Activated CD4-positive, alpha-beta T cell treated with anti-CD3 and anti-CD28 coated beads for 4 hours (primary cell): ENCODE measurements around the gene IFIT5.
"Not testable (repeated sequence)": the region's sequence is repeated elsewhere in the genome, so short reads cannot be mapped to it uniquely, and the experiment has no call there.

Source experiments
- DNase-seq, 2 donors: peaks; one replicate each; pipeline ENCODE4 v3.0.0-alpha.2; 2020

The IFIT5 gene

DNA sequence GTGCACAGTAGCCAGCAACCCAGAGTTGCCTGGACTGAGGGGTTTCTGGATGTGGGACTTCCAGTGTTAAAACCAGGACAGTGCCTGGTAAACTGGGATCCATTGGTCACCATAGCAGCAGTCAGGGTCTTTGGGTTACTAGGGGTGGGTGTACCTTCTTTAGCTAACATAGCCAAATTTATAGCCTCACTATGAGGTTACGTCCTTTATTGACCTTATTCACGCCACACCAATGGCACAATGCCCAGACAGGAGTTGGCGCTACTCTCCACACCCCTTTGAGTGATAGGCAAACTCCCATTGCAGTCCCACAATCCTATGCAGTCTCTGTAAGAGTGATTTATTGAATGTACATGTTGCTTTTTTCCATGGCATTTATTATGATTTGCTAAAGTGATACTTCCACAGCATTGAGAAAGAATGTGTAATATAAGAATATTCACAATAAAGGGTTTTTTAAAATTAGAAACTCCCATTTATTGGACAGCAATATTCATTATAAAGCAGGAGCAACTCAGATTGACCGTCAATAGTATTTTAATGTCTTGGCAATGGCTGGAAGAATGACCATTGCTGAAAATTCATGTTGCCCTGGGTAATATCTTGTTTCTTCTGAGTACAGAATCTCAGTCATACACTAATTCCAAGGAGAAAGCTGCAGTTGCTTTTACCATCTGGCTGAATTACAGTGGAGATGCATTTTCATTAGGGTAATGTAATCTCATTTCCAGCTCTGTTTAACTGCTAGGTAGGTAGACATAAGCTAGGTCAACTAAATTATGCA is 26.1 kb downstream of the IFIT5 start:
- no peak for DNase-seq

DNA sequence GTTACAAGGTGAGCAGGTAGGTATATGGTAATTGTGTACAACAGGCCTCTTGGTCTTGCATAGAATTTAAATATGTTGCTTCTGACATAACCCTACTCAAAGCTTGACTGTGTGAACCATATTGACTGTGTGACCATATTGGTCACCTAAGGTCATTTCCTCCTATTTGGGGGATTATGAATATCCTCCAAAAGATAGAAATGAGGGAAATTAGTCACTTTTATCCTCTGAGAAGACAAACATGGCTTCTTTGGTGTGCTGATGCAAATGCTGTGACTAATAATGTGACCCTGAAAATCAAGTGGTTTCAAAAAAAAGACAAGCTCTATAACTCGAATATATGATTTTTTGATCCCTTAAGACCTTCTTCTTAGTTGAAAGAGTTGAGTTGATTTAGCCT is 27.9 kb downstream of the IFIT5 start:
- DNase-seq, result no peak

DNA sequence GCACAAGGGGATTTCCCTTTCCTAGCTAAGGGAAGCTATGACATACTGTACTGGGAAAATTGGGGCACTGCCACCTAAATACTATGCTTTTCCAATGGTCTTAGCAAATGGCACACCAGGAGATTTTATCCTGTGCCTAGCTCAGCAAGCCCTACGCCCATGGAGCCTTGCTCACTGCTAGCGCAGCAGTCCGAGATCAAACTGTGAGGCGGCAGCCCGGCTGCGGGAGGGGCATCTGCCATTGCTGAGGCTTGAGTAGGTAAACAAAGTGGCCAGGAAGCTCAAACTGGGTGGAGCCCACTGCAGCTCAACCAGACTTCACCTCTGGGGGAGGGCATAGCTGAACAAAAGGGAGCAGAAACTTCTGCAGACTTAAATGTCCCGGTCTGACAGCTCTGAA is 30.5 kb downstream of the IFIT5 start:
- DNase-seq, result not testable (repeated sequence)

DNA sequence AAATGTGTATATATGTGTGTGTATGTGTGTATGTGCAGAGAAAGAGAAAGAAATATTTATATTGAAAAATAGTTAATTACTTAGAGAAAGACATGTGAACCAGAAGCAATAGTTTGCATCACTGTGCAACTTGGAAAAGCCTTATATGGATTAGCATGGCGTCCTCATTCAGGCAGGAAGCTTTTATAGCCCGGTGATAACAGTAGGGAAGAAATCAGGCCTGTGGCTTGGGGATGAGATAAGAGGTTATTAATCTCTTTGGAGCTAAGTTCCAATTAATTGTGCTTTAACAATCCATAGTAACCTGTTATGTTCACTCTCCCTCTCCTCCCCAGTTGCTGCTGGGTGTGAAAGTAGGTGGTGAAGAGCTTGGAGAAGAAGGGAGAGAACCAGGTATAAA is 36.5 kb downstream of the IFIT5 start:
- no peak for DNase-seq

DNA sequence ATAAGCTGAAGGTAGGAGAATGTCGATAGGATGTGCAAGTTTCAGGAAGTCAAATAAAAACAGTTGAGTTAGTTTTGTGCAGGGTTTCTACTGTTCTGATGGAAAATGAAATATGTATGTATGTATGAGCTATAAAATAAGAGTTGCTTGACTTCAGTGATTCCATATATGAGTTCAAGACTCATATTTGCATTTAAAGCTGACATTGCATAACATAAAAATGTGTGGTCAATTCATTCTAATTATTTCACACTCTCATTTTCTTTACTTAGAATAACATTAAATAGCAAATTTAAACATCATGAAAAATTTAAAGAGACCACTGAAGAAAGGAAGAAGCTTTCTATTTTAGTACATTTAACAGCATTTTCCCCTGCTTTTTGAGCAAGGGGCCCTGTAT is 37.8 kb downstream of the IFIT5 start:
- DNase-seq, result no peak

DNA sequence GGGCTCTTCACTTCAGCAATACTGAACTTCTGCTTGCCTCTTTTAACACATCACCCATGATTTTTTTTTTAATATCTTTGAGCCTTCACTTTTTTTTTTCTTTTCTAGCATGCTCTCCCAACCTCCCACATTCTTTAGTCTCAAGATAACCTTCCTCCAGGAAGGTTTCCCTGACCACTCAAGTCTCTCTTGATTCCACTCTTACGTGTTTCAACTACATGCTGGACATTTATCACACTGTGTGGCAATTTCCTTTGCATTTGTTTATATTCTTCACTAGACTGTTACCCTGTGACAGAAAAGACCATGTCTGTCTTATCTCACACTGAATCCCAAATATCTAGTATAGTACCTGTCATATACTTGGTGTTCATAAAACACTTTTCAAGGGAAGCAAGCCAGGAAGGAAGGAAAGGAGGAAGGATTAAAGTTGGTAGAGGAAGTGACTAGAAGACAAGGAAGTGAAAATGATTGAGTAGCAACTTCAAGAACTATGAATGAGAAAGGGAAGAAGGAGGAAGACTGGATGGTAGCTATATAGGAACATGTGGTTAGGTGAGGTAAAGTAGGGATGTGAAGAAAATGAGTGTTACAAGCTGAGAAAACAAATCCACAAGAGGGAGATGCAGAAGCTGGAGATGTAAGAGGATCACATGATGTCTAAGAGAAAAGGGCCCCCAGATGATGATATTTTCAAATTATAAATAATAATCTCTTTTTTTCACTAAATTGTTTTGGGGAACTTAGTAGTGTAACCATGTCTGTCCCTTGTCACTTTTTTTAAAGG is 40.4 kb downstream of the IFIT5 start:
- no peak for DNase-seq

DNA sequence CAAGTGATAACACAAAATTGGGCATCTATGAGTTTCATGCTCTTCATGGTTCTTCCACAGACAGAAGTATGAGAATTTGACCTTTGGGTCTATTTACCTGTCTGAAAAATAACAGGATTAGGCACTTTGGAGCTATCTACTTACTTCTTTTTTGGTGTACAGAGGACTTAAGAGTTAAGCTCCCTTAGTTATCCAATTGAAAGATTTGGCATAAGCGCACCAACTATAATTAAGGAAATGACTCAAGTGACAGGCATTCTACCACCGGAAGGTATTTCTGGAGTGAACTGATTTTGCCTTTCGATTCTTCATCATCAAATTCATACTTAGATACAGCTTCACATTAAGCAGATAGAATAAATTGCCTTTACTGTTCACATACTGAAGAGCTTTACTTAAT is 43.9 kb downstream of the IFIT5 start:
- no peak for DNase-seq

DNA sequence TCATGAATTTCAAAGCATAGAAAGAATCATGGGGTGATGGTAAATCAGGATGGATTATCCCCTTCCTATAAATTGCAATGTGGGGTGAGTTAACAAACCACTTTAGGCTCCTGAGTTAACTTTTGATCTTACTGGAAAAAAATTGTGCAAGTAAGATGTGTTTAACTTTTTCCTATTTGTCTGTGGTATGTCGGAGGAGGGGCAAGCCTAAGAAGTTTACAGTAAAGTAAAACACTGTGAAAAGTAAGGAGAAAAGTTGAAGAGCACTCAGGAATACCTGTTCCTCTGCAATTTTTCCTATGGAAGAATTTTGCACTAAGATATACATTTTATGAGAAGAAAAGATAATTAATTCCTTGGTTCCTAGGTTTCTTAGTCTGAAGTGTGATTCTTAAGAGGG is 44.4 kb downstream of the IFIT5 start:
- DNase-seq, result no peak

DNA sequence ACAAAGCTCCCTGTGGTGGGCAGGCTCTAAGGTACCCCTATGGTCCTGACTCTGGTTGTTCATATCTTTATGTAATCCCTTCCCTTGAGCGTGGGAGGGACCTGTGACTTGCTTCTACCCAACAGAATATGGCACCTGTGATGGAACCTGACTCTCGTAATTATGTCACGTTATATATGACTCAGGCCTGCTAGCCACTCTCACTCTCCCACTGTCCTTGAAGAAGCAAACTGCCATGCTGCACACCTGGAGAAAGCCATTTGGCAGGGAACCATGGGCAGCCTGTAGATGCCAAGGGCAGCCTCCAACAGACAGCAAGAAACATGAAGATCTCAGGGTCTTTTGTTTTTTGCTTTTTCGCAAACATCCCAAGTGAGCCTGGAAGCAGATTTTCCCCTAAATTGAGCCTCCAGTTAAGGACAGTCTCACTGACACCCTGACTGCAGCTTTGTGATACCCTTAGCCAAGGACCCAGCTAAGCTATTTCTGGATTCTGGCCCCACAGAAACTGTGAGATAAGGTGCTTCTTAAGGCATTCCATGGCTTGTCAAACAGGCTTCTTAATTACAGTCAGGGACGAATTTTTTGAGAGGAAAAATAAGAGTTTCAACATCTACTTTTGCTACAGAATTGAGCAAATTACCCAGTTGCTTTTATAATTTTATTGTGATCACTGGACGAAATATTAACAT is 49.6 kb downstream of the IFIT5 start:
- DNase-seq, result no peak

DNA sequence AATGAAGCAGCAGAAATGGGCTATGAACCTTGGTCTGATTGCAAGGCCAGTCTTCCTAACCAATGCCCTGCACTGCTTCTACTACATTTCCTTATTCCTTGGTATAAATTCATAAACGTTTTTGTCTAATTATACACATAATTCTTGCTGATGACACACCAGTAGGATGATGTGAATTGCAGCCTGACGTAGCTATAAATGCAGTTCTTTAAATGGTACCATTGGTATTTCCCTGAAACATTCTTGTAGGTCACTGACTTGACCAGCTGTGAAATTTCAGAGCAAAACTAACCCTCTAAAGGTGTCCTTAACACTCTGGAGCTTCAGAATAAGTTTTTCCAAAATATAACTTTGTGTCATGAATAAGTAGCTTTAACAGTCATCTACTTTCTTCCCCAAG is 50.8 kb downstream of the IFIT5 start:
- no peak for DNase-seq

DNA sequence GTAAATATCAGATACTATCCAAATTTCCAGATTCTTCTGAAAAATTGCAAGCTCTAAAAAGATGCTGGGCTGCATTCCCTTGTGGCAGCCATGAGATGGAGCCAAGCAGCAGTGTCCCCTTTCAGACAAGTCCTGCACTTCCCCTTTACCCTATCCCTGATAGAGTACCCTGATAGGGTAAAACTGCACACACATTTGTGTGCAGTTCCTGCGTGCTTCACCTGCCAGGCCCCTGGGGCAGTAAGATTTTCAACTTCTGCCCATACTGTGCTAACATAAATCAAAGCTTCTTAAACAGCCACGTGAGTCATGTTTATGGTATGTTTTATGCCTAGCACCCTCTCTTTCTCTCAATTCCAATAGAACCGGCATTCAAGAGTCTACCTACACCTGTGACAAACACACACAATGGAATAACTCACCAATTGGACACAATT is 52.2 kb downstream of the IFIT5 start:
- no peak for DNase-seq

DNA sequence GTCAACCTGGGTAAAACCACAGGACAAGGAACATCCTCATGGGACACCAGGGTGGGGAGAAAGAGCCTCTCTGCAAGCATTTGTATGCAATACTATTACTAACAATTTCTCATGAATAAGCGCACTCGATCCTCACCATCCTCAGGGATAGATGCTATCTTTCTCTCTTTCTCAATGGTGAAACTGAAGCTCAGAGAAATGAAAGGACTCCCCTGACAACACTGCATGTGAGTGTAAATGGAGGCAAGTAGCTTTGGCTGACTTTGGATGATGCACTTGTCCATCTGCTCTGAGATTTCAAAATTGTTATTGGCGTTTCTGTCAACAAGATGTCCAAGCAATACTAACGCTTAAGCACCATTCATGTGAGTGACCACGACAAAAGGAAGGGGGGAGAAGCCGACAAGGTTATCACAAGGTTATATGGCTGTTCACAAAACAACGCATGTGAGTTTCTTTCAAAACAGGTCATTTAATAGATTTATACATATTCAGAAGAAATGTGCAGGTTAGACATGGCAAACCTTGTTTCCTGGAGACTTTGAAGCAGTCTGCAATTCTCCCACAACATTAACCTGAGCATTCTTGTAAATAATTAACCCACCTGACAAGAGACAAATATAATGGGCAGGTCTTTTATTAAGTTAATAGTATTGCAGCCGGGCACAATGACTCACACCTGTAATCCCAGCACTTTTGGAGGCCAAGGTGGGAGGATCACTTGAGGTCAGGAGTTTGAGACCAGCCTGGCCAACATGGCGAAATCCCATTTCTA is 54.0 kb downstream of the IFIT5 start:
- DNase-seq, result no peak

DNA sequence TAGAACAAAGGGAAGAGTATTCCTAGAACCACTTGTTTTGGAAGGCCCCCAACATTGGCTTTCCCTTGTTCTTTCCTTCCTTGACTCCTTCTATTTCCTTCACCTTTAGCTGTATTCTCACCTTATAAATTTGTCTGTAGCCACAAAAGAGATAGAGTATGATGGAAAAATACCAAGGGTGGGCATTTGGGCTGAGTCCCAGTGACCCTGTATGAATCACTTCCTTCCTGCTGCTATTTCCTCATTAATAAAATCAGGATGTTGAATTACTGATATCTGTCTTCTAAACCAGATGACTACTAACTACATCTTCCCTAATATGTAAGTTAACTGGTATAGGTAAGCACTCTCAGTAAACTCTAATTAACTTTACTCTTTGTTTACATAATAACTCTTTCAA is 55.1 kb downstream of the IFIT5 start:
- no peak for DNase-seq
